MM.1S (cell line): Measurements from ENCODE around the gene CDK17.

Source experiments
- DNase-seq: peaks from one replicate; pipeline ENCODE4 v3.0.0-alpha.2; 2015
- H2AFZ ChIP-seq: fragments of 300-600 bp; sonication (generic); 2 replicates; pipeline ENCODE4 v1.6.0; 2016; ENCODE audit warnings: antibody characterized with exemption, low read length
- H3F3A ChIP-seq: fragments of 300-600 bp; sonication (generic); 2 replicates; pipeline ENCODE4 v1.6.1; 2016; ENCODE audit warnings: mild to moderate bottlenecking, antibody characterized with exemption, low read length, moderate library complexity, mixed read lengths; ENCODE audit not compliant: insufficient read depth
- H3K27ac ChIP-seq: fragments of 300-600 bp; sonication (generic); 2 replicates; pipeline ENCODE4 v1.5.1; 2016; ENCODE audit warnings: mild to moderate bottlenecking, low read length
- H3K27me3 ChIP-seq: fragments of 300-600 bp; sonication (generic); replicated peaks from 2 replicates; pipeline ENCODE4 v1.6.0; 2016; ENCODE audit warnings: low read length; ENCODE audit not compliant: insufficient read depth
- H3K36me3 ChIP-seq: fragments of 300-600 bp; sonication (generic); replicated peaks from 2 replicates; pipeline ENCODE4 v1.6.1; 2016; ENCODE audit warnings: mild to moderate bottlenecking, low read length, mixed read lengths; ENCODE audit not compliant: insufficient read depth
- H3K4me1 ChIP-seq: fragments of 300-600 bp; sonication (generic); 2 replicates; pipeline ENCODE4 v1.6.1; 2016; ENCODE audit warnings: low read length, mixed read lengths
- H3K4me2 ChIP-seq: fragments of 300-600 bp; sonication (generic); 2 replicates; pipeline ENCODE4 v1.6.0; 2016; ENCODE audit warnings: low read depth, low read length
- H3K4me3 ChIP-seq: fragments of 300-600 bp; sonication (generic); 2 replicates; pipeline ENCODE4 v1.5.1; 2016; ENCODE audit warnings: low read length, mixed read lengths
- H3K79me2 ChIP-seq: fragments of 300-600 bp; sonication (generic); 2 replicates; pipeline ENCODE4 v1.6.1; 2016; ENCODE audit warnings: mixed run types, low read length, mixed read lengths
- H3K9ac ChIP-seq: fragments of 300-600 bp; sonication (generic); 2 replicates; pipeline ENCODE4 v1.6.1; 2016; ENCODE audit warnings: low read length, mixed read lengths
- H3K9me2 ChIP-seq: fragments of 300-600 bp; sonication (generic); replicated peaks from 2 replicates; pipeline ENCODE4 v1.6.1; 2016; ENCODE audit warnings: mild to moderate bottlenecking, low read length, mixed read lengths; ENCODE audit not compliant: insufficient read depth
- H3K9me3 ChIP-seq: fragments of 300-600 bp; sonication (generic); replicated peaks from 2 replicates; pipeline ENCODE4 v1.6.1; 2016; ENCODE audit warnings: mild to moderate bottlenecking, low read length, mixed read lengths; ENCODE audit not compliant: insufficient read depth
- H4K20me1 ChIP-seq: fragments of 300-600 bp; sonication (generic); 2 replicates; pipeline ENCODE4 v1.6.1; 2016; ENCODE audit warnings: mild to moderate bottlenecking, low read length, moderate library complexity, mixed read lengths; ENCODE audit not compliant: insufficient read depth
- CTCF ChIP-seq: fragments of 300-600 bp; sonication (generic); IDR thresholded peaks from 2 replicates; pipeline ENCODE4 v1.5.1; 2016; ENCODE audit warnings: antibody characterized with exemption, low read length, mixed read lengths
- EZH2 ChIP-seq: fragments of 300-600 bp; sonication (generic); optimal IDR thresholded peaks from 2 replicates; pipeline ENCODE3; 2017; ENCODE audit warnings: low read depth, mild to moderate bottlenecking, antibody characterized with exemption, low read length, mixed read lengths
- EZH2phosphoT487 ChIP-seq: fragments of 300-600 bp; sonication (generic); IDR thresholded peaks from 2 replicates; pipeline ENCODE4 v1.6.1; 2018; ENCODE audit warnings: antibody characterized with exemption, low read length

CDK17 gene

GRCh38 chr12:96297504-96297903, 102.7 kb downstream of the CDK17 start:
- H3K79me2 ChIP-seq, result no peaks in the 10 kb centered on the region; the same call in 1 of the 2 replicates
- TF ChIP-seq CTCF (no peak), EZH2phosphoT487 (no peak), EZH2 (no peak)
- peak; percentile 23 for DNase-seq
- H3K27me3 ChIP-seq, result no peaks in the 10 kb centered on the region
- no peaks in the 10 kb centered on the region for H4K20me1 ChIP-seq
- H3K9me2 ChIP-seq, result no peaks in the 10 kb centered on the region
- peaks cover 22% of the 10 kb centered on the region for H3K4me1 ChIP-seq
- H3K9ac ChIP-seq, result no peak overlapping the region
- no peak overlapping the region for H2AFZ ChIP-seq
- H3K9me3 ChIP-seq, result no peaks in the 10 kb centered on the region
- H3K36me3 ChIP-seq, result no peaks in the 10 kb centered on the region; the same call in 1 of the 2 replicates
- no peak overlapping the region for H3K4me3 ChIP-seq
- H3K4me2 ChIP-seq, result no peak overlapping the region
- no peak overlapping the region for H3K27ac ChIP-seq
- 0 out of 2 replicates have a peak, but pooled peaks cover 2% of the 10 kb centered on the region for H3F3A ChIP-seq

- H3K9me3 ChIP-seq, result no peaks in the 10 kb centered on the region
- DNase-seq, result no peak
- no peak overlapping the region for H3K27ac ChIP-seq
- no peaks in the 10 kb centered on the region for H3K9me2 ChIP-seq
- no peak overlapping the region for H3K4me3 ChIP-seq
- TF ChIP-seq EZH2, result no peak
- no peak for TF ChIP-seq CTCF
- TF ChIP-seq EZH2phosphoT487, result no peak
- no peaks in the 10 kb centered on the region; the same call in 1 of the 2 replicates for H3K79me2 ChIP-seq
- no peaks in the 10 kb centered on the region; the same call in 1 of the 2 replicates for H3K36me3 ChIP-seq
- 0 out of 2 replicates have a peak, but pooled peaks cover 2% of the 10 kb centered on the region for H3F3A ChIP-seq
- H3K4me2 ChIP-seq, result no peak overlapping the region
- H4K20me1 ChIP-seq, result no peaks in the 10 kb centered on the region
- H3K27me3 ChIP-seq, result no peaks in the 10 kb centered on the region
- no peak overlapping the region for H2AFZ ChIP-seq
- no peak overlapping the region for H3K9ac ChIP-seq
- peaks cover 22% of the 10 kb centered on the region for H3K4me1 ChIP-seq
Observed at GRCh38 chr12:96295532-96296160, 104.6 kb downstream of the CDK17 start.

- Histone ChIP-seq H3K36me3 (no peaks in the 10 kb centered on the region; the same call in 1 of the 2 replicates), H3K4me3 (no peak overlapping the region), H3K9ac (no peak overlapping the region), H3K4me1 (peaks cover 22% of the 10 kb centered on the region), H4K20me1 (no peaks in the 10 kb centered on the region), H3K4me2 (no peak overlapping the region), H3K9me3 (no peaks in the 10 kb centered on the region), H3K27ac (no peak overlapping the region), H3K79me2 (no peaks in the 10 kb centered on the region; the same call in 1 of the 2 replicates), H3K9me2 (no peaks in the 10 kb centered on the region), H3F3A (0 out of 2 replicates have a peak, but pooled peaks cover 2% of the 10 kb centered on the region), H3K27me3 (no peaks in the 10 kb centered on the region), H2AFZ (no peak overlapping the region)
- peak; percentile 46 for DNase-seq
- TF ChIP-seq EZH2 (no peak), CTCF (no peak), EZH2phosphoT487 (no peak)
Observed at GRCh38 chr12:96294831-96295230, 105.4 kb downstream of the CDK17 start.
